ENCODE results near the gene MESP1. TPM values are rescaled to one million over a fixed set of nuclear protein-coding genes. Genes with fewer than 3 reads are reported as not detected.

The MESP1 gene
- total RNA-seq, 4 donors from 2014 or later, result 6.0 to 39.7 (median 10.6) TPM

- TF ChIP-seq, protein P1, sequence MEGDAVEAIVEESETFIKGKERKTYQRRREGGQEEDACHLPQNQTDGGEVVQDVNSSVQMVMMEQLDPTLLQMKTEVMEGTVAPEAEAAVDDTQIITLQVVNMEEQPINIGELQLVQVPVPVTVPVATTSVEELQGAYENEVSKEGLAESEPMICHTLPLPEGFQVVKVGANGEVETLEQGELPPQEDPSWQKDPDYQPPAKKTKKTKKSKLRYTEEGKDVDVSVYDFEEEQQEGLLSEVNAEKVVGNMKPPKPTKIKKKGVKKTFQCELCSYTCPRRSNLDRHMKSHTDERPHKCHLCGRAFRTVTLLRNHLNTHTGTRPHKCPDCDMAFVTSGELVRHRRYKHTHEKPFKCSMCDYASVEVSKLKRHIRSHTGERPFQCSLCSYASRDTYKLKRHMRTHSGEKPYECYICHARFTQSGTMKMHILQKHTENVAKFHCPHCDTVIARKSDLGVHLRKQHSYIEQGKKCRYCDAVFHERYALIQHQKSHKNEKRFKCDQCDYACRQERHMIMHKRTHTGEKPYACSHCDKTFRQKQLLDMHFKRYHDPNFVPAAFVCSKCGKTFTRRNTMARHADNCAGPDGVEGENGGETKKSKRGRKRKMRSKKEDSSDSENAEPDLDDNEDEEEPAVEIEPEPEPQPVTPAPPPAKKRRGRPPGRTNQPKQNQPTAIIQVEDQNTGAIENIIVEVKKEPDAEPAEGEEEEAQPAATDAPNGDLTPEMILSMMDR (IDR thresholded peaks at IDR 0.05; ENCODE audit: low read depth), result no peak
Measured at GRCh38 chr15:89747708-89748682, 3.1 kb downstream of the MESP1 start.

DNA sequence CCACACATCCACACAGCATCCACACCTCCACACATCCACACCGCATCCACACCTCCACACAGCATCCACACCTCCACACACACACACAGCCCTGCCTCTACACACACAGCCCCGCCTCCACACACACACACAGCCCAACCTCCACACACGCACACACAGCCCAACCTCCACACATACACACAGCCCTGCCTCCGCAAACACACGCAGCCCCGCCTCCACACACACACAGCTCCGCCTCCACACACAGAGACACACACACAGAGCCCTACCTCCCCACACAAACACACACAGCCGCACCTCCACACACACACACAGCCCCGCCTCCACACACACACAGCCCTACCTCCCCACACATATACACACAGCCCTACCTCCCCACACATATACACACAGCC, 4.7 kb downstream of the MESP1 start:
- TF ChIP-seq, protein P1 (IDR thresholded peaks at IDR 0.05; ENCODE audit: low read depth), result no peak

DNA sequence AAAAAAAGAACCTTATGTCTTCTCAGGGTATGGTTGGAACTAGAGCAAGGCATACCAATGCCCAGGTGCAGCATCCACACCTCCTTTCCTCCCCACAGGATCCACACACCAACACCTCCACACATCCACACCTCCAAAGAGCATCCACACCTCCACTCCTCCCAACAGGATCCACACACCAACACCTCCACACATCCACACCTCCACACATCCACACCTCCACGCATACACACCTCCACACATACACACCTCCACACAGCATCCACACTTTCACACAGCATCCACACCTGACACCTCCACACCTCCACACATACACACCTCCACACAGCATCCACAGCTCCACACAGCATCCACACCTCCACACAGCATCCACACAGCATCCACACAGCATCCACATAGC, 5.3 kb downstream of the MESP1 start:
- TF ChIP-seq, protein P1 (IDR thresholded peaks at IDR 0.05; ENCODE audit: low read depth), result no peak

- TF ChIP-seq, protein P1 (IDR thresholded peaks at IDR 0.05; ENCODE audit: low read depth), result no peak
Measured at GRCh38 chr15:89745131-89745530, 5.9 kb downstream of the MESP1 start.

GRCh38 chr15:89743594-89743993, 7.5 kb downstream of the MESP1 start:
- TF ChIP-seq, protein P1 (IDR thresholded peaks at IDR 0.05; ENCODE audit: low read depth), result no peak

DNA sequence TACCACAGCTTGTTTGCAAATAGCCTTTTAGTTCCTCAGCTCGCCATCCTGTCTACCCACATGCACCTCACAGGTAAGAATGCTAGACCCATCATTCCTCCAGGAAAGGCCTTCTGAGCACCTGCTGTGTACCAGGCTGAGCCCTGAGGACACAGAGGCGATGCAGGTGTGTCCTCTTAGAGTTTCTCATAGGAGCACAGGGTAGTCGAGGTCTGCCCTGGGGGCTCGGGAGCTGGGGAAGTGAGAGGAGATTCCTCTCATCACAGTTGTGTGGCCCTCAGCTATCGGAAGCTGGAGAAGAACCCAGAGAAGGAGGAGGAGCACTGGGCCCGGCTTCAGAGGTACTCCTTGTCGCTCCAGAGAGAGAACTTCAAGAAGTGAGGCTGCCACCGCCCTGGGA, 8.0 kb downstream of the MESP1 start:
- TF ChIP-seq, protein P1 (IDR thresholded peaks at IDR 0.05; ENCODE audit: low read depth), result no peak

DNA sequence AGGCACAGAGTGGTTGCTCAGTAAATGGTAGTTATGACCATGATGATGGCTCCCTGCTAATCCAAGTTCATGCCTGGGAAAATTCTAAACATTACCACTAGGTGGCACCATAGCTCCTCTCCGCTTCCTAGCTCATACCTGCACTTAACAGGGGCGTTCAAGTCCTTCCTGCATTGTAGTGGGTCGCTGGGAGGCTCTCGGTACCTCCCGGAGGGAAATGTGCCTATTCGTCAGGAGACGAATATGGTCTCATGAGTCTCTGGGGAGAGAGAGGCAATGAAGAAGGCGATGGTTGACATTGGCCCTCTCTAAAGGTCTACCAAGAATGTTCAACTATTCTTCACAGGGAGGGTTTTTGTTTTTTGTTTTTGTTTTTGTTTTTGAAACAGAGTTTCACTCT, 10.9 kb downstream of the MESP1 start:
- TF ChIP-seq, protein P1 (IDR thresholded peaks at IDR 0.05; ENCODE audit: low read depth), result no peak

All from subcutaneous adipose tissue (tissue), 4 donors.